H4 (cell line): Measurements from ENCODE around the gene DOCK1. TPM values are rescaled to one million over a fixed set of nuclear protein-coding genes. Genes with fewer than 3 reads are reported as not detected.

Experiments
- DNase-seq: peaks from one replicate; pipeline ENCODE4 v3.0.0-alpha.2; 2015; ENCODE audit warnings: low spot score
- total RNA-seq: library from RNA; depleted of rRNA; stranded (reverse); fragments of >200 nt; shearing (Covaris generic); gene quantifications from 2 replicates; pipeline ENCODE4 v1.2.3, GENCODE V29; 2014

Gene DOCK1
- total RNA-seq, 1 experiment from 2014 or later, result 34.4 TPM

GRCh38 chr10:126953886-126954285 is 48.7 kb downstream of the DOCK1 start:
- no peak for DNase-seq

DNA sequence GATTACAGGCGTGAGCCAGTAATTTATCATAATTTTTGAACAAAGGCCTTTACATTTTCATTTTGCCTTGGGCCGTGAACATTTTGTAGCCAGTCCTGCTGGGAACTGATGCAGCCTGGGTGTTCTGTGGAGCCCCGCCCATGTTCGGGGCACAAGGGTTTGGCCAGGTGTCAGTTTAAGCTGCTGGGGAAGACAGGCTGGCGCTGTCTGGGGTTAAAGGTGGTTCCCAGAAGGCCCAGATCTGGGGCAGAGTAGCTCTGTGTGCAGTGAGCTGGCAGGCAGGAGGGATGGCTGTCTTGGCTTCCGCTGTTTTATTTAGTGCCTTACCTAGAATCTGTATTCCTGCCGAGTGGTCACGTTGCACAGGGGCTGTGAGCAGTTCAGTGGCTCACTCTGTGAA is 50.2 kb downstream of the DOCK1 start:
- DNase-seq, result no peak

- no peak for DNase-seq
Measured at GRCh38 chr10:126955934-126956711, 50.9 kb downstream of the DOCK1 start.

GRCh38 chr10:126956712-126957108 is 51.5 kb downstream of the DOCK1 start:
- no peak for DNase-seq

GRCh38 chr10:126957111-126957510 is 51.9 kb downstream of the DOCK1 start:
- no peak for DNase-seq

DNA sequence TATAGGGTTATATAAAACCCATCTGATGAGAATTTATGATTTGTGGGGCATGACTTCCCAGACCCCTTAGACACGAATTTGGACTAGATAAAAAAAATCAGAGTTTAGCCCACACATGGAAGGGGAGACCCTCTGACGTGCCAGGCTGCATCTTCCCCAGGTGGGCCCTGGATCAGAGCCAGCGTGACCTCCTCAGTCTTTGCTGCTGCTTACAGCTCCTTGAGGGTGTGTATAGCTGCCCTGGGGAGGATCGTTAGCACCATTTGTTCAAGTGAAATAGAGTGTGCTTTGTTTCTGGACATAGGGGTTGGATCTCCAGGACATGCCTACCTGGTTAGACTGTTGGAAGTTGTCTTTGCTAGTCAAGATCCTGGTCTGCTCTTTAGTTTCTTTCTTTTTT is 54.2 kb downstream of the DOCK1 start:
- DNase-seq, result no peak

GRCh38 chr10:126959906-126960685 is 54.9 kb downstream of the DOCK1 start:
- no peak for DNase-seq

GRCh38 chr10:126963354-126963753 is 58.1 kb downstream of the DOCK1 start:
- DNase-seq, result no peak

DNA sequence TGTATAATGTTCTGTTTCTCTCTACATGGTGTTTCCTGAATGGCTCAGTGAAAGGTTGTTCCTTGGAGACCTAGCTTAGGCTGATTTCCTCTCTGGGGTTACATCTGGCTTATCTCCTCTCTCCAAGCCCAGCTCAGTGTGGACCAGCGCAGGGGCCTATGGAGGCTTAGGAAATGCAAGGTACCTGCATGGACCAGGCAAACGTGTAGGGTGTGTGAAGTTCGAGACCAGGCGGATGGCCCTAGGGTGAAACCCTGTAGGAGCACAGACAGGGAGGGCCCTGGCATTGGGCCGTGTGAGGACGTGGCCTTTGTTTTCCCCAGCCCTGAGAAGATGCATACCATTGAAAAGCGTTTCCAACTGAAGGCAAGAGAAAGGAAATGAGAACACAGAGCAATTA is 59.0 kb downstream of the DOCK1 start:
- no peak for DNase-seq

DNA sequence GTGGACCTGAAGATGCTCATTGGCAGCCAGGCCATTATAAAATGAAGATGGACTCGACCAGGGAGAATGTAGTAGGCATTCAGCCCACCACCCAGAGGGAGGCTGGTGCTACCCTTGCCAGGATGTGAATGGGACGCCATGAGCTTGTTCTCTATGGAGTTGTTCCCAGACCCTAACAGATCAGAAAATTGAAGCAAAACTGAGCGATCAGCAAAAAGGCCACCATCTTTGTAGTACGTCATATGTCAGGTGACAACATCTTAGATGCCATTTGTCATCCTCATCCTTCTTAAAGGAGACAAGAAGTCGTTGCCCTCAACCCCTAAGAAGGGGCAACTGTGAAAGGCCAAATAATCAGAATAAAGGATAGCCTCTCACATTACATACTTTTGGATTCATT is 61.7 kb downstream of the DOCK1 start:
- DNase-seq, result no peak

DNA sequence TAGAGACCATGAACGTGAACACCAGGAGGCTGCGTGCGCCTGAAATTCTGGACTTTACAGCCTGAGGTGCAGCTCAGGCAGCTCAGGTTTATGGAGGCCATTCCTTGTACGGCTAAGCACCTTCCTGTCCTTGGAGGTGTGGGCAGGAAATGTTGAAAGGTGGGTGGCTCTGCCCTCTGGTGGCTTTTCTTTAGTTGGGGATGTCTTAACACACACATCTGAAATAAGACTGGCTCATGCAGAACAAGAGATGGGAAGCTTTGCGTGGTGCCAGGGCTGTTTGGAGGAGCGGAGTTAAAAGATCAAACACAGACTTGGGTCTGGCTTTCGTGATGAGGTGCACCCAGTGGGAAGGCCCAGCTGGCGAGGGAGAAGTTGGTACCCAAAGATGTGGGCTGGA is 64.1 kb downstream of the DOCK1 start:
- DNase-seq, result no peak

DNA sequence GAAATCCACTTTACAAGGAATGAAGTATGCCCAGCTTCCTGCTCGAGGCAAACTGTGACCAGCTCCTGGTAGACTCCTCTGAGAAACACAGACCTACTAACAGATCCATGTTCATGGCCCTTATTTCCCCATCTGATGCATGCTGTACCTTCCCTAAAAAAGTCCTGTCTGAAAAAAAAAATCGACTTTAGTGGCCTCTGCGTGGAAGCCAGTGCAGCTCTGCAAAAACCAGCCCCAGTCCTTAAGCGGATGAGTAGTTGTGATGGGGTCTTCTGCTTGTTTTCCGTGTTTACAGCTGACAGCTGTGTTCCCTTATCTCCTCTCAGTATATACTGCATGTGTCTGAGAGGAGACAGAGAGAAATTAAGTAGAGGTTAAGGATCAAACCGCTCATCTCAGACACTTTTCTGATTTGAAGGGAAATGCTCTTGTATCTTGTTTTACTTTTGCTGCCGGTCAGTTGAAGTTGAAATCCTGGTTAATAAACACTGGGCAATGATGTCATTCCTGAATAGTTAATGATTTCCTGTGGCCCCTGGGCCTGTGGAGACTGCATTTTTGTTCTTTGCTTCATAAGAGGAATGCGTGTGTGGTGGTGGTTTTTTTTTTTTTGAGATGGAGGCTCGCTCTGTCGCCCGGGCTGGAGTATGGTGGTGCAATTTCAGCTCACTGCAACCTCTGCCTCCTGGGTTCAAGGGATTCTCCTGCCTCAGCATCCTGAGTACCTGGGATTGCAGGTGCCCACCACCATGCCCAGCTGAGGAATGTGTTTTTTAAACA is 67.6 kb downstream of the DOCK1 start:
- DNase-seq, result peak; percentile 87

DNA sequence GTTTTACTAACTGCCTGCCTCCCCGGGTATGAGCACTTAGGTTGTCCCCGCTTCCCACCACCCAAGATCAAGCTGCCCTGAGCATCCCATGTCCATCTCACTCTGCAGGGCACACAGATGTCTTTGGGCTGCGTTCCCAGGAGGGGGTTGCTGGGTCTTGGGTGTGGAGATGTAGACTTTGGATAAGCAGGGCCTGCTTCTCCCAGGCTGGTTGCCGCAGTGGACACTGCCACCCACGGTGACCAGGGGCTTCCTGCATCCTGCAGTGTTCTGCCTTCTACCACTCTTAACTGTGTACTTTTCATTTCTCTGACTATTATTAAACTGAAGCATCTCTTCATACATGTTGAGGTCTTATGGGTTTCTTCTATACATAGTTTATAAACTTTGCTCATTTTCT is 70.0 kb downstream of the DOCK1 start:
- no peak for DNase-seq

DNA sequence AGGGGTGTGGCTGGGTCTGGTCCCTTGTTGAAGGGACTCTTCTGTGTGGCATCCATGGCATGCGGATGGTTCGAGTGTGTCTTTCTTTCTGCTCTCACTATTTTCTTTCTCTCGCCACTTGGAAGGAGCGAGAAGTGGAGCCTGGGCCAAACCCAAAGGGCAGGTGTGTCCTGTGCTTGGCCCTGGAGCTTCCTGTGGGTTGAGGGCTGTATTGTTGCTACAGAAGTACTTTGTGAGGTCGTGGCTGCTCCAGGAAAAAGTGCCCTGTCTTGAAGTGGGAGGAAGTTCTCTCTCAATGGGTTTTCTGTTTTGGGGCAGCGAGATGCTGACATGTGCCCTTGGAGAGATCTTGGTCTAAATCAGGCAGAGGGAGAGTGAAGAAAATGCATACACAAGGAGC is 72.0 kb downstream of the DOCK1 start:
- no peak for DNase-seq

DNA sequence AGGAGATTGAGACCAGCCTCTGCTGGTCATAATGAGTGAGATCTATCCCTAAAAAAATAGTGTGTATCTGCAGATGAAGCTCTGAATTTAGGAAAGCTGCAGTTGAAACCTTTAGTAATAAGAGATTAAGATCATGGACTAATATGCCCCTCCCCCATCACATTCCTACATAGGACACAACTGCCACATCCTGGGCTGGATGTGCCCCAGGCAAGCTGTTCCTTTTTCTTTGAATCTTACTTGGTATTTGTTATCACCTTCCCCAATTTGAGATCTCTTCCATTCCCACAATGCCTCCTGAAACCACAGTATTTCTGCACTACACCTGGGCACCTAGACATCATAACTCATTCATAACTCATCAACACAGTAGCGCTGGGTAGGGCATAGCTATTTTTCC is 74.1 kb downstream of the DOCK1 start:
- no peak for DNase-seq

GRCh38 chr10:126993208-126993607 is 88.0 kb downstream of the DOCK1 start:
- DNase-seq, result no peak

DNA sequence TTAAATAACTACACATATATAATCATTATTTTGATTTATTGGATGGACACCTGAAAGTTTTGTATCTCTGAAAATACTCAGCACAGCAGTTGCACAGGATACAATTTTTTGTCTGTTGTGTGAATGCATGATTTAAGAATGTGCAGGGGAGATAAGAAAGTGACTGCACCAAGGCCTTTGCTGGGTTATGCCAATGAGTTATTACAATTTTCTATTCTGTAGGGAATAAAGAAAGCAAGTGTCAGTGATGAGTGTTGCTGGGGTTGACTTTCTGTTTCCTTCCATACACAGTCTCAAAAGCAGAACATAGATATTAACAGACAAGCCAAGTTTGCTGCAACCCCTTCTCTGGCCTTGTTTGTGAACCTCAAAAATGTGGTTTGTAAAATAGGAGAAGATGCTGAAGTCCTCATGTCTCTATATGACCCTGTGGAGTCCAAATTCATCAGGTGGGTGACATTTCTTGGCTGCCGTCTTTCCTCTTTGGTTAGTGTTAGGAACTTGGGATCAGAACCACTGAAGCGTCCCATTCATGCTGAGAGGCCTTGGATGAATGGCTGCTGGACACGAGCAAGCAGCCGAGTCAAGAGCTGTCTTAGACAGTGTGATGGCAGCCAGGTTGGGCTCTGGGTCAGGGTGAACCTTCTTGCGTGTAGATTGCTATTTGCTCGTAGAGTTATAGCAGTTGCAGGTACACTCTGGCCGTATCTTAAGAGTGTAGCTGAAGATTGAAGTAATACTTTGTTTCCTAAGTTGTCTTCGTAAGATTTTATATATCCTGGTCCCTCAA is 92.8 kb downstream of the DOCK1 start:
- no peak for DNase-seq

DNA sequence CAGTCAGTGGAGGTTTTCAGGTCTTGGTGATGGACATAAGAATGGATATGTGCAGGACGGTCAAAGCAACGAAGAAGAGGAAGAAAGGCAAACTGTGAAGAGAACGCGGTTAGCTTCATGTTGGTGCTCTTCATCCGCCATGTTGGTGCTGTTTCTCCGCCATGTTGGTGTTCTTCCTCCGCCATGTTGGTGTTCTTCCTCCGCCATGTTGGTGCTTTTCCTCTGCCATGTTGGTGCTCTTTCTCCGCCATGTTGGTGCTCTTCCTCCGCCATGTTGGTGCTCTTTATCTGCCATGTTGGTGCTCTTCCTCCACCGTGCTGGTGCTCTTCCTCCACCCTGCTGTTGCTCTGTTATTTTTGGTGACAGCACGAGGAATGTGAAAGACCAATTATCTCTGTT is 95.4 kb downstream of the DOCK1 start:
- no peak for DNase-seq

- DNase-seq, result no peak
Measured at GRCh38 chr10:127003032-127003685, 97.9 kb downstream of the DOCK1 start.

- DNase-seq, result no peak
Measured at GRCh38 chr10:127006453-127006852, 101.2 kb downstream of the DOCK1 start.

DNA sequence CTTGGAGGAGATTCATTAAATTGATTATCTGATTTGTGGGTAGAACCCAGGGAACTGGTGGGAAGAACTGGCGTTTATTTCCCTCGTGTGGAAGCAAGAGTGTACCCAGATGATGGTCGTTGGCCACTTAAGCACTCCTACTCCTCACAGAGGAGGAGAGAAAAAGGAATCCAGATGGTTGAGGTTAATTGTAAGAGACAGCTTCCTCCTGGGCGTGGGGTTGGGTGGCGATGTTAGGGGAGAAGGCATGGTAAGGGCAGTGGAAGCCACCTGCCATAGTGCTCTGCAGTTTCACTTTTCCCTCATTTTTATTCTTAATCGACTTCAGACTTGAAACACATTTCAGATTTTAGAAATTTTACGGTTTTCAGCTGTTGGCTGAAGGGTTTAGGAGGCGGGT is 104.1 kb downstream of the DOCK1 start:
- no peak for DNase-seq
